Measurements from ENCODE around the gene MUC13.
"Not testable (repeated sequence)": the region's sequence is repeated elsewhere in the genome, so short reads cannot be mapped to it uniquely, and the experiment has no call there.

The MUC13 gene

GRCh38 chr3:124965413-124965812 lies 30.9 kb upstream of the MUC13 start:
- no peak overlapping the region for H3K27ac ChIP-seq
- no peak for DNase-seq (ENCODE audit: low spot score)
- ChIA-PET CTCF (interaction anchor here (0.6 kb wide), 1 partner anchor 650 kb away, joined by 4 read pairs; no protein-coding TSS in a partner anchor), POLR2A (ENCODE audit: low non-redundant PET) (no interaction called here)
- TF ChIP-seq CTCF (conservative IDR thresholded peaks at IDR 0.05; ENCODE audit: low read depth) = no peak

GRCh38 chr3:124964387-124964786 lies 29.8 kb upstream of the MUC13 start:
- no peak for DNase-seq (ENCODE audit: low spot score)
- ChIA-PET POLR2A (ENCODE audit: low non-redundant PET) (no interaction called here), CTCF (interaction anchor here (0.7 kb wide), 1 partner anchor 13 kb away, joined by 4 read pairs; no protein-coding TSS in a partner anchor)
- H3K27ac ChIP-seq = no peak overlapping the region
- no peak for TF ChIP-seq CTCF (conservative IDR thresholded peaks at IDR 0.05; ENCODE audit: low read depth)

- no peak for TF ChIP-seq CTCF (conservative IDR thresholded peaks at IDR 0.05; ENCODE audit: low read depth)
- no peak overlapping the region for H3K27ac ChIP-seq
- ChIA-PET POLR2A (ENCODE audit: low non-redundant PET) (no interaction called here), CTCF (no interaction called here)
- no peak for DNase-seq (ENCODE audit: low spot score)
Observed at GRCh38 chr3:124963755-124964154, 29.2 kb upstream of the MUC13 start.

- no peak for TF ChIP-seq CTCF (conservative IDR thresholded peaks at IDR 0.05; ENCODE audit: low read depth)
- CTCF ChIA-PET = interaction anchor here (0.6 kb wide), 1 partner anchor 476 kb away, joined by 7 read pairs; no protein-coding TSS in a partner anchor
- H3K27ac ChIP-seq = no peak overlapping the region
- DNase-seq (ENCODE audit: low spot score) = no peak
- POLR2A ChIA-PET (ENCODE audit: low non-redundant PET) = no interaction called here
Observed at GRCh38 chr3:124962403-124962940, 27.9 kb upstream of the MUC13 start.

- ChIA-PET POLR2A (ENCODE audit: low non-redundant PET) (no interaction called here), CTCF (no interaction called here)
- DNase-seq (ENCODE audit: low spot score) = no peak
- no peak for TF ChIP-seq CTCF (conservative IDR thresholded peaks at IDR 0.05; ENCODE audit: low read depth)
- no peak overlapping the region for H3K27ac ChIP-seq
Observed at GRCh38 chr3:124960698-124961097, 26.1 kb upstream of the MUC13 start.

- no peak for DNase-seq (ENCODE audit: low spot score)
- no peak overlapping the region for H3K27ac ChIP-seq
- POLR2A ChIA-PET (ENCODE audit: low non-redundant PET) = no interaction called here
- TF ChIP-seq CTCF (conservative IDR thresholded peaks at IDR 0.05; ENCODE audit: low read depth) = no peak
- CTCF ChIA-PET = interaction anchor here (0.7 kb wide), 1 partner anchor 24 kb away, joined by 4 read pairs; no protein-coding TSS in a partner anchor
Observed at GRCh38 chr3:124960105-124960504, 25.6 kb upstream of the MUC13 start.

GRCh38 chr3:124957951-124958350 lies 23.4 kb upstream of the MUC13 start:
- H3K27ac ChIP-seq; POLR2A ChIA-PET (ENCODE audit: low non-redundant PET); CTCF ChIA-PET; DNase-seq (ENCODE audit: low spot score): not testable (repeated sequence)
